Measurements from ENCODE around the gene ABCF1. TPM values are rescaled to one million over a fixed set of nuclear protein-coding genes. Genes with fewer than 3 reads are reported as not detected.

ABCF1 gene
- total RNA-seq, 4 donors from 2014 or later: 39.3 to 57.7 (median 47.1) TPM

GRCh38 chr6:30614044-30614842 lies 43.0 kb downstream of the ABCF1 start:
- TF ChIP-seq CTCF (IDR thresholded peaks at IDR 0.05) (no peak), POLR2A (IDR thresholded peaks at IDR 0.05) (no peak)
- H3K4me3 ChIP-seq (ENCODE audit: low read depth, poor library complexity, severe bottlenecking): no peak overlapping the region
- intact Hi-C loops (cut with DNase I; ENCODE audit: low total_unique reads): no loop called here
- 13 to 18% methylated on average over 8 of the region's 8 CpGs for WGBS, 2 donors
- DNase-seq (ENCODE audit: low spot score in 2 of 2): no peak

GRCh38 chr6:30614843-30615218 lies 43.6 kb downstream of the ABCF1 start:
- no peak for TF ChIP-seq POLR2A (IDR thresholded peaks at IDR 0.05)
- intact Hi-C loops (cut with DNase I; ENCODE audit: low total_unique reads): no loop called here
- WGBS, 2 donors: 0 to 1% methylated on average over 6 of the region's 6 CpGs
- H3K4me3 ChIP-seq (ENCODE audit: low read depth, poor library complexity, severe bottlenecking): no peak overlapping the region
- peak; percentile 94 to 95 for DNase-seq (ENCODE audit: low spot score in 2 of 2)

- H3K4me3 ChIP-seq (ENCODE audit: low read depth, poor library complexity, severe bottlenecking): peak overlapping the region; percentile 88
- TF ChIP-seq CTCF (IDR thresholded peaks at IDR 0.05) (no peak), POLR2A (IDR thresholded peaks at IDR 0.05) (no peak)
- intact Hi-C loops (cut with DNase I; ENCODE audit: low total_unique reads): no loop called here
- 0 to 1% methylated on average over 10 of the region's 10 CpGs for WGBS, 2 donors
- DNase-seq (ENCODE audit: low spot score in 2 of 2): peak in 1 of 2 donors; percentile 47
Measured at GRCh38 chr6:30615219-30615957, 44.1 kb downstream of the ABCF1 start.

DNA sequence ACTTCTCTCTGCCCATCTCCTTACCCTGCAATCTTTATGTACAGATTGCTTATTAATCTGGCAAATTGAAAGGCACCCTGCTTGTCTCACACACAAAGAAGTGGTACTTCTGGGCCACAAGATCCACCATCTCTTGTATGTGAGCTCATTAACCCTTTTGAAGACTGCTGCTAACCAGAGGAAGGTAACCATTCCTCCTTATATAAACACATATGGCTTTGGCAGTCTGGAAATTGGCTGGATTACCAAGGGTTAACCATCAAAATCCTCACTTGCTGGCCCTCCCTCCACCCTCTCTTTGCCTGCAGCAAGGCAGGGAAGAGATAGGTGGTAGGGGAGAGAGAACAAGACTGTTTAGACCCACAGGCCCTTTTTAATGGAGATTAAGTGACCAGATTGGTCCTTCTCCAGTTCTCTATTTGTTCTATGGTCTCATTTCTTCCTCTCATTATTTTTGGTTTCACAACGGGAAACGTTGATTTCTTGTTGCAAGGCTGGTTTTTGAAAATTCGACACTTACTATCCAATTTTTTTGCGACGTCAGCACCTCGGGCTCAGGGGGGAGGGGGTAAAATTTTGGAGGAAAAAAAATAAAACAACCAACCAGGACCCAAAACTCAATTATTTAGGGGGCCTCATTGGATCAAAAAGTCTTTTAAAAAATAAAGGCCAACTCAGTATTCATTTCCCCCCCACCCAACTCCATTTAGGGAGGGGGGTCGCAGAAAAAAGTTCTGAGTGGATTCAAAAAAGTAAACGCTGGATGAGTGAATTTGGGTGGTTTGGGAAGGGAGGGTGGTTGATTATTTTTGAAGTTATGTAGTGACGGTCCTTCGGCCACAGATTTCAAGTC lies 44.9 kb downstream of the ABCF1 start:
- H3K4me3 ChIP-seq (ENCODE audit: low read depth, poor library complexity, severe bottlenecking): peak overlapping the region; percentile 88
- 0 to 1% methylated on average over 10 of the region's 10 CpGs for WGBS, 2 donors
- TF ChIP-seq POLR2A (IDR thresholded peaks at IDR 0.05) (no peak), CTCF (IDR thresholded peaks at IDR 0.05) (no peak)
- intact Hi-C loops (cut with DNase I; ENCODE audit: low total_unique reads): no loop called here
- DNase-seq (ENCODE audit: low spot score in 2 of 2): peak in 1 of 2 donors; percentile 35

DNA sequence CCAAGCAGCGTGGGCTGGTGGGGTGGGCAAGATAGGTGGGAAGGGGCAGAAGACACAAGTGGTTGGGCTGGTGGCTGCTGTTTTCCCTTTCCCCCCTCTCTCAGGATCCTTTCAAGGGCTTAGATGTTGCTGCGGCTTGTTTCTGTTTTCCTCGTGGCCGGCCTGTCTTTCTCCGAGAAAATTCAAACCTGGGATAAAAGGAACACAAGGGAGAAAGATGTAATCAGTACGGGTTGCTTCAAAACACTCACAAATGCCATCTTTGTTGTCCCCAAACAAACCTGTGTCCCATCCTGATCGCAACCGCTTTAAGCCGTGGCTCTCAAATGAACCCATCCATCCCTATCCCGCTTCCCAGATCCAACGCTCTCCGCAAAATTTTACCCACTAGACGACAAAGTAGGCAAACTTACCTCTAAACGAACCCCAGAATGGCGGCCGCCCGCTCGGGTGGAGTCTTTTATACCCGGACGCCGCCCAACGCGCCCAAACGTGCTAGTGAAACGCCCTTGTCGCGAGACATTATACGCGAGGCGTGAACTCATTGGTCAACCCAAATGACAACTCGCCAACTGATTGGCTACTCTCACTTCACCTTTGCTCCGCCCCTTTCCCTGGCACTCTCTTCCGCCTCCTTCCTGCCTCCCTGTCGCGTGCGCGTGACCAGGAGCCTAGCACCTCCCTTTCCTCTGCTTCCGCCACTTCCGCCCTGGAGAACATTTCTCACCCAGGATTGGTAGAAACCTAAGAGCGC lies 45.7 kb downstream of the ABCF1 start, which contains the start of gene PPP1R10:
PPP1R10 (minus strand) TSS at position 433 of the 754 bp plus-strand sequence. CDS start 7,299 bp downstream, outside the sequence.
- 0% methylated on average over 40 of the region's 40 CpGs for WGBS, 2 donors
- intact Hi-C loops (cut with DNase I; ENCODE audit: low total_unique reads): no loop called here

More for the DNA sequence above, 45.7 kb downstream of the ABCF1 start, which contains the start of gene PPP1R10:
- peak; percentile 100 for DNase-seq (ENCODE audit: low spot score in 2 of 2)
- TF ChIP-seq CTCF (IDR thresholded peaks at IDR 0.05): no peak
- TF ChIP-seq POLR2A (IDR thresholded peaks at IDR 0.05): peak in 1 of 2 donors; percentile 98
- peak within 1 kb of the TSS; percentile 88 for H3K4me3 ChIP-seq (ENCODE audit: low read depth, poor library complexity, severe bottlenecking)

Measured in lower leg skin (tissue), 4 donors.